NCI-H82 (cell line): ENCODE measurements around the gene ZNF554.
"Not testable (repeated sequence)": the region's sequence is repeated elsewhere in the genome, so short reads cannot be mapped to it uniquely, and the experiment has no call there.

ENCODE experiments used
- DNase-seq: peaks from one replicate; lab custom pipeline; 2025; lab: John Stamatoyannopoulos, UW

Gene ZNF554

GRCh38 chr19:2790557-2791271, 29.0 kb upstream of the ZNF554 start:
- DNase-seq: no peak

GRCh38 chr19:2791440-2791839, 28.2 kb upstream of the ZNF554 start:
- no peak for DNase-seq

DNA sequence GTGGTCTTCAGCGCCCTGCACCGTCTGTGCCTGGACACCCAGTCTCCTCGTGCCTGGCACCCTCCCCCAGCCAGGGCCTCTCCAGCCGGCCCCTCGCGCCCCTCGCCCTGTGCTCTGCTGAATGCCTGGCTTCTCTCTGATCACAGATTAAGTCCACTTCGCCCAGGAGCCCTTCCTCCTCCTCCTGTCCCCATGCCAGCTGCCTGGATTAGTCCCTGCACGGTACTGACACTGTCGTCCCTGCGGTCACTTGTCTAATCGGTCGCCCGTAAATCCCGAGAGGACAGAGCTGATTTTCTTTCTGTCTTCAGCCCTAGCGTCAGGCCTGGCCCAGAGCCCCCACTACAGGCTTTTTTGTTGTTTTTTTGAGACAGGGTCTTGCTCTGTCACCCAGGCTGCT, 27.8 kb upstream of the ZNF554 start:
- peak; percentile 53 for DNase-seq

DNA sequence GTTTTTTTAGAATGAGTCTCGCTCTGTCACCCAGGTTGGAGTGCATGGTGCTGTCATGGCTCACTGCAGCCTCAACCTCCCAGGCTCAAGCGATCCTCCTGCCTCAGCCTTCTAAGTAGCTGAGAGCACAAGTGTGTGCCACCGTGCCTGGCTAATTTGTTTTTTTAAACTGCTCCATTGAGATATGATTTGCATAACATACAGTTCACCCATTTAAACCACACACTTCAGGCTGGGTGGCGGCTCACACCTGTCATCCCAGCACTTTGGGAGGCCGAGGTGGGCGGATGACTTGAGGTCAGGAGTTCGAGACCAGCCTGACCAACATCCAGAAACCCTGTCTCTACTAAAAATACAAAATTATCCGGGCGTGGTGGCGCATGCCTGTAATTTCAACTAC, 27.0 kb upstream of the ZNF554 start:
- not testable (repeated sequence) for DNase-seq

DNA sequence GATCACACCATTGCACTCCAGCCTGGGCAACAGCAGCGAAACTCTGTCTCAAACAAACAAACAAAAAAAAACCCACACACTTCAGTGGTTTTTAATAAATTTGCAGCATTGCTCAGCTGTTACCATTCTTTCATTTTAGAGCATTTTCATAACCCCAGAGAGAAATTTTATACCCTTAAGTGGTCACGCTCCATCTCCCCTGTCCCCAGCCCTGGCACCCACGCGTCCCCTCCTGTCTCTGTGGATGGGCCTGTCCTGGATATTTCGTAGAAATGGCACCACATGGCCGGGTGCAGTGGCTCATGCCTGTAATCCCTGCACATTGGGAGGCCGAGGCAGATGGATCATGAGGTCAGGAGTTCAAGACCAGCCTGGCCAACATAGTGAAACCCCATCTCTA, 26.5 kb upstream of the ZNF554 start:
- no peak for DNase-seq

DNA sequence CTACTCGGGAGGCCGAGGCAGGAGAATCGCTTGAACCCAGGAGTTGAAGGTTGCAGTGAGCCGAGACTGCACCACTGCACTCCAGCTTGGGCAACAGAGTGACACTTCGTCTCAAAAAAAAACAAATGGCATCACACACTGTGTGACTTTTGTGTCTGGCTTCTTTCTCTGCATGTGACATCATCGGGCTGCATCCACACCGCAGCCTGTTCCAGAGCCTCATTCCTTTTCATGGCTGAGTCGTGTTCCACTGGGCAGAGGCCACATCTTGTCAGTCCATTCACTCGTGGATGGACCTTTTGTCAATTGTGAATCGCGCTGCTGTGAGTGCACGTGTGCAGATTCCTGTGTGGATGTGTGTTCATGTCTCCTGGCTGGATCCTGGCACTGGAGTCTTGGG, 26.1 kb upstream of the ZNF554 start:
- no peak for DNase-seq

GRCh38 chr19:2795827-2796658, 23.6 kb upstream of the ZNF554 start:
- DNase-seq: no peak

DNA sequence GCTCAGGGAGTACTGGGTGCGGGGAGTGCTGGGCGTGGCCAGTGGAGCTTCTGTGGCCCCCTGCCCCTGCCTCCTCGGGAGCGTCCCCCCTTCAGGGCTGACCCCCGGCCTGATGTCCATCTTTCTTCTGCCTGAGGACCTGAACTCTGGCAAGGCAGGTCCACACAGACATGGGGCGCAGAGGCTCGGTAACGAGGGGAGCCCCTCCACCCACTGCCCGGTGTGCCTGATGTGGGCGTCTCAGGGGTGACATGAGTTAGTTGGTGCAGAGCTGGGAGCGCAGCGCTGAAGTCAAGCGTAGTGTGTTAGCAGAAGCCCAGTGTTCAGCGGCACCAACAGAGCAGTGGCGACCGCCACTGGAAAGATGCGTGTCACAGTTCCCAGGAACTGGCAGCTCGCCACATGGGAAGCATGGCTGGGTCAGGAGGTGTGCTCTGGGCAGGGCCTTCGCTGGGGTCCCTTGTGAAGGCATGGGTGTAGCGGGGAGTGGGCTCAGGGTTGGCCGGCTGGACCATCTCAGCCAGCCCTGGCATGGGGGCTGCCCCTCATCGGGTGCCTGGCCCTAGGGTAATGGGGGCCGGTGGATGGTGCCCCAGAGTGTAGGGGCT, 22.9 kb upstream of the ZNF554 start:
- DNase-seq: no peak

GRCh38 chr19:2797280-2797679, 22.4 kb upstream of the ZNF554 start:
- no peak for DNase-seq

- no peak for DNase-seq
Measured at GRCh38 chr19:2798158-2798685, 21.4 kb upstream of the ZNF554 start.

GRCh38 chr19:2798733-2799132, 20.9 kb upstream of the ZNF554 start:
- DNase-seq: no peak

DNA sequence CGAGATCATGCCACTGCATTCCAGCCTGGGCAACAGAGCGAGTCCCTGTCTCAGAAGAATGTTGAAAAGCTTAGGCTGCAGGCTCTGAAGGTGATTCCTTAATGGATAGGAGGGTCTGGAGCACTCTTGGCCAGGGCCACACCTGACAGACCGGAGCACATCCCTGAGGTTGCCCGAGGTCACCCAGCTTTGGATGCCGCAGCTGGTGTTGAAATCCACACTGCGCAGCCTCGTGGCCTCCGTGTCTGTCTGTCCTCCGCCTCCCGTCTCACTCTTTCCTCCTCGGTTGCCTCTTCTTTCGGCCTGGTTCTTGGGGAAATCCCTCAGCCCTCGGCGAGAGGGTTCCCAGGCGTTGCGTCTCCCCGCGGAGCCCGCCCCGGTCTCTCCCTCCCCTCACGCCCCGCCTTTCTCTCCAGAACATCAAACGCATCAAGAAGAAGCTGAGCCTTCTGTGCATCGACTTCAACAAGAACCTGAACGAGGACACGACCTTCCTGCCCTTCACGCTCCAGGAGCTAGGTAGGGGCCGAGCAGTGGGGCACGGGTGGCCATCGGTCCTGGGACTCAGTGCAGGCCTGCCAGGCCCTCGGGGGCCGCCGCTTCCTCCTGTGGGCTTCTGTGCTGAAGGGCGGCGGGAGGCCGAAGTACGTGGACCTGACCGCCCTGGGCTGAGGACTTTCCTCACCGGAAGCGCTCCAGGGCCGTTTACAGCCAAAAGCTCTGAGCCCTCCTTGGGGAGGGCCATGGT, 20.2 kb upstream of the ZNF554 start:
- no peak for DNase-seq

GRCh38 chr19:2800506-2800905, 19.2 kb upstream of the ZNF554 start:
- DNase-seq: no peak

DNA sequence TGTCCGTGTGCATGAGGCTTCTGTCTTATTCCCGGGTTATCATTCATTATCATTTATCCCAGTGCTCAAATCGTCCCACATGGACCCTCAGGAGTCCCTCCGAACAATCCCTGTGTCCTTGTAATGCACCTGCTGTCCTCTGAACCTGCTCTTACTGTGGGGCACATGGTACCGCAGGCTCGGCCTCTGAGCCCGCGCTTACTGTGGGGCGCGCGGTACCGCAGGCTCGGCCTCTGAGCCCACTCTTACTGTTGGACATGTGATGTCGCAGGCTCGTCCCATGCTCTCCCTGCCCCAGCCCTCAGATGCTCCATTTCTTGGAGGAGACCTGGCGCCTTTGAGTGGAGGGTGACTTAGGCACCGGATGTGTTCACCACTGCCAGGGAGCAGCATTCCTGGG, 16.8 kb upstream of the ZNF554 start:
- no peak for DNase-seq

DNA sequence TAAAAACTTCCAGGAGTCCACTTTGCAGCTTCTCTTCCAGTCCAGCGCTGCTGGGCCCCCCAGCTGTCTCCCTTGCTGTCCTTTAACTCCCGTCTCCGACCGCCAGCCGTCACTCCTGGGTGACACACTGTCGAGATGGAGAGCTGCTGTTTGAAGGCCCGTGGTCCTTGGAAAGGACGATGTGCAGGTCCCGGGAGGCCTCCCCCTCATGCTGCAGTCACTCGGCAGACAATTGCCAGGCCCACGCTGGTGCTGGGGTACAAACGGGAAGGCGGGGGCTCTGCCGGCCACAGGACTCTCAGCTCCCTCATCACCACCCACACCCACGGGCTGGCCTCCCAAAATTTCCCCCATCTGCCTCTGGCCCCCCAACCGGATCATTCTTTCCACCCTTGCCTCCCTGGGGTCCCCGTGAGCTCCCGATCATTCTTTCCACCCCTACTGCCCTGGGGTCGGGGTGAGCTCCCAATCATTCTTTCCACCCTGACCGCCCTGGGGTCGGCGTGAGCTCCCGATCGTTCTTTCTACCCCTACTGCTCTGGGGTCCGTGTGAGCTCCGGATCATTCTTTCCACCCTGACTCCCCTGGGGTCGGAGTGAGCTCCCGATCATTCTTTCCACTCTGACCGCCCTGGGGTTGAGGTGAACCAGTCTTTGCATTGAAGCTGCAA, 16.0 kb upstream of the ZNF554 start:
- no peak for DNase-seq

- no peak for DNase-seq
Measured at GRCh38 chr19:2804156-2805004, 15.3 kb upstream of the ZNF554 start.

DNA sequence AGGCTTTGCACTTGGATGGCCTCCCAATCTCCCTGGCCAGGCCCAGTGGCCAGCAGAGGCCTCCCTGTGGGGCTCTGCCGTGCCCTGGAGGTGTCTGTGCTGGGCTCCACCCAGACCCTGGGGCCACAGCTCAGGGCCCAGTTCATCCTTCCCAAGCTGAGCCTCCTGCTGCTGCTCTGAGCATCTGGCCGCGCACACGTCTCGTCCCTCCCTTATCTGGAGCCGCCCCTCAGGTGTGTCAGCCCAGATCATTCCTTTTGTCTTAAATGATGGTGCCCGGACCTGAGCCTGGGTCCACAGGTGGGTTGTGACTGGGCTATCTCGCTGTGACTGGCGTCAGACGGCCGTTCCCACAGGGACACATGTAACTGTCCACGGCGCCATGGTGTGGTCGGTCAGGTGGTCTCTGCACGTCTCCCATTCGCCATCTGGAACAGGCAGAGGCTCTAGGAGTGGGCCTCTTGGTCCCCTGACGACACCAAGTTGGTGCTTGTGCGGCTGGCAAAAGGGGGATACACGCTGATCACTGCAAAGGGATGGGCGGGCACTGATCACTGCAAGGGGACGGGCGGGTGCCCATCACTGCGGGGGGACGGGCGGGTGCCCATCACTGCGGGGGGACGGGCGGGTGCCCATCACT, 14.3 kb upstream of the ZNF554 start:
- DNase-seq: no peak

GRCh38 chr19:2805991-2806649, 13.5 kb upstream of the ZNF554 start:
- no peak for DNase-seq

DNA sequence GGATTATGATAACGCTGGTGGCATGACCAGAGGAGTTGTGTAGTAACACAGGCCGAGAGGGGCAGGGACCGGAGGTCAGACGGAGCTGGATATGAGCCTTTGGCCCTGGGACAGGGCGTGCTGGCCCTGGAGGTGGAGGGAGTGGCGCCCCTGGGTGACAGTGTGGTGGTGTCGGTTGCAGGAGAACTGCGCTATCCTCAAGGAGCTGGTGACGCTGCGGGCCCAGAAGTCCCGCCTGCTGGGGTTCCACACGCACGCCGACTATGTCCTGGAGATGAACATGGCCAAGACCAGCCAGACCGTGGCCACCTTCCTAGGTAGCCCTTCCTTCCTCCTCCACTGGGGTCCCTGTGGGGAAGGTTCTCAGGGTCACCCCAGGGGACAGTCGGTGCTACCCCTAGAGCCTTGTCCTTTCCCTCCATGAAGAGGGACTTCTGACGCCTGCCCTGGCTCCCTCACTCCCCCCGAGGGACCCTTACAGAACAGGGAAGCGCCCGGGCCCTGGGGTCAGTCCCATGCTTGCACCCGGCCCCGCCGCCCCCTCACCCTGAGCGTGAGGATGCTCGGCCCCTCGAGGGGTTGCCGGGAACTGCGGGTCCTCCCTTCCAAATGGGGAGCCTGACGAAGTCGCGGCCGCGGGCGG, 12.8 kb upstream of the ZNF554 start:
- no peak for DNase-seq
